Calu3 (cell line): Measurements from ENCODE around the gene S100A12. TPM values are rescaled to one million over a fixed set of nuclear protein-coding genes. Genes with fewer than 3 reads are reported as not detected.

Experiments
- BruUV-seq: library from RNA; stranded (reverse); fragments of 400-500 nt; replicated peaks from 2 replicates; lab custom pipeline; 2021; lab: Mats Ljungman, UMichigan
- CTCF ChIA-PET: fragments of 300-600 bp; sonication (Branson Sonifier 250); formaldehyde crosslinking; loops from one replicate; lab custom pipeline; 2022; ENCODE audit warnings: antibody characterized with exemption; lab: Charles Lee
- DNase-seq: peaks from one replicate; pipeline ENCODE4 v3.0.0; 2022
- H3K27ac Mint-ChIP-seq: one replicate; pipeline ENCODE4 v1.8.0; 2022; ENCODE audit warnings: mixed read lengths; ENCODE audit not compliant: unreplicated experiment
- H3K27me3 Mint-ChIP-seq: one replicate; pipeline ENCODE4 v1.8.0; 2022; ENCODE audit warnings: mixed read lengths; ENCODE audit not compliant: unreplicated experiment
- H3K36me3 Mint-ChIP-seq: one replicate; pipeline ENCODE4 v1.8.0; 2022; ENCODE audit warnings: mild to moderate bottlenecking, moderate library complexity, mixed read lengths; ENCODE audit not compliant: insufficient read depth, unreplicated experiment
- H3K4me1 Mint-ChIP-seq: one replicate; pipeline ENCODE4 v1.8.0; 2022; ENCODE audit warnings: mild to moderate bottlenecking, low read depth, mixed read lengths; ENCODE audit not compliant: unreplicated experiment
- H3K4me3 Mint-ChIP-seq: one replicate; pipeline ENCODE4 v1.8.0; 2022; ENCODE audit warnings: mild to moderate bottlenecking, low read depth, moderate library complexity, mixed read lengths; ENCODE audit not compliant: unreplicated experiment
- H3K9me3 Mint-ChIP-seq: one replicate; pipeline ENCODE4 v1.8.0; 2022; ENCODE audit warnings: low read depth, mixed read lengths; ENCODE audit not compliant: unreplicated experiment
- intact Hi-C: fragments of 100-400 bp; cut with micrococcal nuclease; formaldehyde crosslinking; loops from one replicate; pipeline ENCODE4 v1.10.0; 2022; ENCODE audit not compliant: unreplicated experiment
- total RNA-seq: library from RNA; stranded (reverse); gene quantifications from 2 replicates; pipeline ENCODE4 v1.2.3, GENCODE V29; 2022
- TF ChIP-seq, protein P1 (sequence below): fragments of 200-600 bp; IDR thresholded peaks from one replicate; pipeline ENCODE4 v1.8.0; 2022; ENCODE audit warnings: antibody characterized with exemption; ENCODE audit not compliant: unreplicated experiment

S100A12 gene
- total RNA-seq, 1 experiment from 2014 or later: not detected

- TF ChIP-seq, protein P1, sequence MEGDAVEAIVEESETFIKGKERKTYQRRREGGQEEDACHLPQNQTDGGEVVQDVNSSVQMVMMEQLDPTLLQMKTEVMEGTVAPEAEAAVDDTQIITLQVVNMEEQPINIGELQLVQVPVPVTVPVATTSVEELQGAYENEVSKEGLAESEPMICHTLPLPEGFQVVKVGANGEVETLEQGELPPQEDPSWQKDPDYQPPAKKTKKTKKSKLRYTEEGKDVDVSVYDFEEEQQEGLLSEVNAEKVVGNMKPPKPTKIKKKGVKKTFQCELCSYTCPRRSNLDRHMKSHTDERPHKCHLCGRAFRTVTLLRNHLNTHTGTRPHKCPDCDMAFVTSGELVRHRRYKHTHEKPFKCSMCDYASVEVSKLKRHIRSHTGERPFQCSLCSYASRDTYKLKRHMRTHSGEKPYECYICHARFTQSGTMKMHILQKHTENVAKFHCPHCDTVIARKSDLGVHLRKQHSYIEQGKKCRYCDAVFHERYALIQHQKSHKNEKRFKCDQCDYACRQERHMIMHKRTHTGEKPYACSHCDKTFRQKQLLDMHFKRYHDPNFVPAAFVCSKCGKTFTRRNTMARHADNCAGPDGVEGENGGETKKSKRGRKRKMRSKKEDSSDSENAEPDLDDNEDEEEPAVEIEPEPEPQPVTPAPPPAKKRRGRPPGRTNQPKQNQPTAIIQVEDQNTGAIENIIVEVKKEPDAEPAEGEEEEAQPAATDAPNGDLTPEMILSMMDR: no peak
- Mint-ChIP-seq H3K4me1 (peaks cover 23% of the 10 kb centered on the region), H3K27me3 (peaks cover 66% of the 10 kb centered on the region), H3K9me3 (no peaks in the 10 kb centered on the region), H3K36me3 (no peaks in the 10 kb centered on the region), H3K4me3 (no peak overlapping the region), H3K27ac (no peak overlapping the region)
- intact Hi-C loops: no loop called here
- no peak for DNase-seq
- CTCF ChIA-PET: no interaction called here
- BruUV-seq: no TSS peak
These were observed 13.1 kb downstream of the S100A12 start for GRCh38 chr1:153362187-153362775.

DNA sequence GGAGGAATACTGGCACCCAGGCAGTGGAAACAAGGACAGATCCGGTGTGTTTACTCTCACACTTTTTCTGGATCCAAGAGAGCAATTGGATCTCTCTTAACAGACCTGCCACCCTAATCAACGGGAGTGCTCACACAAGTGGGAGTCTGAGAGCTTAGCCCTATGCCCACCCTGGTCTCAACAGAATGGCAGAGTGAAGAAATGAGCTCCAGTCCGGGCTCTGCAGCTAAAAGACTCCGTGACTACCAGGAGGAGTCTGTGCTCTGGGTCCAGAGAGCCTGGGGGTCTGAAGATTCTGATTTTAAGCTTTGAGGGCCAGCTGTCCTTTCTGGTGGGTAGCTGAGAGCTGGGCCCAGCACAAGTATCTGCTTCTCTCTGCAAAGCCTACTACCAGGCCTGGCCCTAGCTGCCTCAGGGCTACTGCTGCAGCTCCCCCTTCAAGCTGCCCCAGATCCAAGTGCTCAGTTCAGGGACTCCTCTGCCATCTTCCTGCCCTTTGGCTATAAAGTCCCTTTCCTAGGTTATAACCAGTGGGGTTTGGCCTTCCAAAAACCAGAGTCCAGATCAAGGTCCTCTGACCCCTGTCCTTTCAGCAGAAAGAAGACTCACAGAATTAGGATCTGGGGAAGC, 13.8 kb downstream of the S100A12 start:
- Mint-ChIP-seq H3K27ac (no peak overlapping the region), H3K4me1 (peaks cover 30% of the 10 kb centered on the region), H3K27me3 (peaks cover 63% of the 10 kb centered on the region), H3K9me3 (no peaks in the 10 kb centered on the region), H3K4me3 (no peak overlapping the region), H3K36me3 (no peaks in the 10 kb centered on the region)
- TF ChIP-seq, protein P1: no peak
- BruUV-seq: no TSS peak
- CTCF ChIA-PET: no interaction called here
- DNase-seq: no peak
- intact Hi-C loops: no loop called here

DNA sequence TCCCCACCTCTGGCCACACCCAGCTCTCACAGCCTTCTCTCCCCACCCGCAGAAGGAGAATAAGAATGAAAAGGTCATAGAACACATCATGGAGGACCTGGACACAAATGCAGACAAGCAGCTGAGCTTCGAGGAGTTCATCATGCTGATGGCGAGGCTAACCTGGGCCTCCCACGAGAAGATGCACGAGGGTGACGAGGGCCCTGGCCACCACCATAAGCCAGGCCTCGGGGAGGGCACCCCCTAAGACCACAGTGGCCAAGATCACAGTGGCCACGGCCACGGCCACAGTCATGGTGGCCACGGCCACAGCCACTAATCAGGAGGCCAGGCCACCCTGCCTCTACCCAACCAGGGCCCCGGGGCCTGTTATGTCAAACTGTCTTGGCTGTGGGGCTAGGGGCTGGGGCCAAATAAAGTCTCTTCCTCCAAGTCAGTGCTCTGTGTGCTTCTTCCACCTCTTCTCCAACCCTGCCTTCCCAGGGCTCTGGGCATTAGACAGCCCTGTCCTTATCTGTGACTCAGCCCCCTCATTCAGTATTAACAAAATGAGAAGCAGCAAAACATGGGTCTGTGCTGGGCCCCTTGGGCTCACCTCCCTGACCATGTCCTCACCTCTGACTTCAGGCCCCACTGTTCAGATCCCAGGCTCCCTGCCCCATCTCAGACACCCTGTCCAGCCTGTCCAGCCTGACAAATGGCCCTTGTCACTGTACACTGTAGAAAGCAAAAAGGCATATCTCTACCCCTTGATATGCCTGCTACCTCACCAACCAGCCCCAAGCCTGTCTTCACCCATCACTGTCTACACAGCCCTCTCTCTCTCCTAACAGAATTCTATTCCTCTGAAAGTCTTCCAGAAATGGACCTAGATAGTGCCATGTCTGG, 14.6 kb downstream of the S100A12 start:
- CTCF ChIA-PET: no interaction called here
- no peak overlapping the region for H3K27ac Mint-ChIP-seq
- H3K4me3 Mint-ChIP-seq: no peak overlapping the region
- peaks cover 63% of the 10 kb centered on the region for H3K27me3 Mint-ChIP-seq
- intact Hi-C loops: no loop called here
- no peak for DNase-seq
- H3K9me3 Mint-ChIP-seq: no peaks in the 10 kb centered on the region
- BruUV-seq: no TSS peak
- no peaks in the 10 kb centered on the region for H3K36me3 Mint-ChIP-seq
- peaks cover 38% of the 10 kb centered on the region for H3K4me1 Mint-ChIP-seq
- TF ChIP-seq, protein P1: no peak

DNA sequence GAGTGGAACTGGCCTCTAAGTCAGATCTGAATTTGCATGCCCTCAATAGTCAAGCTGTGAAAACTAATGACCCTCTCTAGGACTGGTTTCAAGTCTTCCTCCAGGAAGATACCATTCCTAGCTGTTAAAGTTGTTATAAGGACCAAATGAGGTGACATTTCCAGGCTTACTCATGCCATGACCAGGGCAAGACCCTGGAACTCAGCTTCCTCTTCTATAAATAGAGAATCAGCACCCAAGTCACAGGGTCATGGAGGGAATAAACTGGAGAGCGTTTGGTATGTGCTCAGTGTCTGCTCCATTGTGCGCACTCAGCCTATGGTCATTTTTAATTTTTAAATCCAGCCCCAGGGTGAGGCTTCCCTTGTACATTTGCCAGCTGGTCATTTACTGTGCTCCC, 15.2 kb downstream of the S100A12 start:
- no TSS peak for BruUV-seq
- intact Hi-C loops: no loop called here
- DNase-seq: no peak
- Mint-ChIP-seq H3K27ac (no peak overlapping the region), H3K4me1 (peaks cover 35% of the 10 kb centered on the region), H3K4me3 (no peak overlapping the region), H3K27me3 (peaks cover 62% of the 10 kb centered on the region), H3K36me3 (no peaks in the 10 kb centered on the region), H3K9me3 (no peaks in the 10 kb centered on the region)
- CTCF ChIA-PET: no interaction called here
- TF ChIP-seq, protein P1: no peak
